K562 (cell line): ENCODE results near the gene ZNF407. TPM values are rescaled to one million over a fixed set of nuclear protein-coding genes. Genes with fewer than 3 reads are reported as not detected.

Experiments
- ATAC-seq: fragments of 200-7000 bp; cut with Tn5 transposase; 3 replicates; pipeline ENCODE4 v1.9.1; 2020; ENCODE audit warnings: moderate library complexity
- BruUV-seq: library from RNA; stranded (reverse); fragments of 400-500 nt; replicated peaks from 2 replicates; lab custom pipeline; 2021; lab: Mats Ljungman, UMichigan
- CTCF ChIA-PET: fragments of 300-600 bp; formaldehyde crosslinking; extraction: SDS; loops from one replicate; lab custom pipeline; 2021; ENCODE audit warnings: low intra/inter-chr PET ratio; lab: Yijun Ruan, JAX
- POLR2A ChIA-PET: fragments of 300-600, 350-650 bp; sonication (Branson Sonifier 250); formaldehyde crosslinking; extraction: SDS; loops from one replicate; lab custom pipeline; 2021; ENCODE audit warnings: antibody characterized with exemption, inconsistent platforms; lab: Yijun Ruan, JAX
- DNase-seq, 4 experiments: peaks; one replicate each; pipeline versions ENCODE4 v3.0.0 to v3.0.0-alpha.2; 2011 to 2018; ENCODE audit warnings: low spot score in 3 of 4, mixed read lengths in 3 of 4; ENCODE audit errors: extremely low read depth in 1 of 4
- FAIRE-seq: peaks from 2 replicates; lab custom pipeline; 2011; peaks lifted over from hg19 to GRCh38; lab: Jason Lieb, UNC
- H2AFZ ChIP-seq: 2 replicates; pipeline ENCODE4 v1.6.0; 2011; ENCODE audit warnings: low read depth, low read length, control low read depth, inconsistent platforms
- H3K27ac ChIP-seq: fragments of 200-600 bp; 3 replicates; pipeline ENCODE4 v1.8.0; 2011; ENCODE audit warnings: low read depth, mild to moderate bottlenecking, control low read depth, inconsistent platforms, low read length, moderate library complexity, mixed read lengths; ENCODE audit errors: extremely low read depth
- H3K27me3 ChIP-seq, 2 experiments: fragments of 300-600 bp in 1 of 2; 2 replicates in 1 of 2; 3 replicates in 1 of 2; pipeline versions ENCODE4 v1.6.0 to v1.8.0; 2011; ENCODE audit warnings: inconsistent platforms in 2 of 2, low read length in 2 of 2, mild to moderate bottlenecking in 1 of 2, mixed read lengths in 1 of 2, moderate library complexity in 1 of 2; ENCODE audit not compliant: control insufficient read depth in 2 of 2, insufficient read depth in 2 of 2
- H3K36me3 ChIP-seq: fragments of 300-600 bp; 3 replicates; pipeline ENCODE4 v1.8.0; 2011; ENCODE audit warnings: mild to moderate bottlenecking, low read length, inconsistent platforms; ENCODE audit not compliant: control insufficient read depth, insufficient read depth
- H3K4me1 ChIP-seq, 2 experiments: fragments of 200-600 bp in 1 of 2; replicated peaks in 1 of 2; 2 replicates in 1 of 2; 3 replicates in 1 of 2; pipeline versions ENCODE4 v1.5.1 to v1.8.0; 2011; ENCODE audit warnings: inconsistent platforms in 2 of 2, low read length in 2 of 2, mild to moderate bottlenecking in 1 of 2, mixed read lengths in 1 of 2, moderate library complexity in 1 of 2; ENCODE audit not compliant: control insufficient read depth in 2 of 2, insufficient read depth in 2 of 2
- H3K4me2 ChIP-seq: 2 replicates; pipeline ENCODE4 v1.6.1; 2011; ENCODE audit warnings: low read length, control low read depth, inconsistent platforms, mixed read lengths; ENCODE audit not compliant: insufficient read depth
- H3K4me3 ChIP-seq: fragments of 200-600 bp; sonication (generic), shearing (Covaris generic); 2 replicates; pipeline ENCODE4 v1.5.1; 2016; ENCODE audit warnings: control low read depth, inconsistent platforms
- H3K79me2 ChIP-seq: fragments of 200-600 bp; 3 replicates; pipeline ENCODE4 v1.8.0; 2011; ENCODE audit warnings: low read length, inconsistent platforms; ENCODE audit not compliant: control insufficient read depth, insufficient read depth
- H3K9ac ChIP-seq, 2 experiments: 2 replicates each; pipeline versions ENCODE4 v1.6.0 to v1.6.1; 2011; ENCODE audit warnings: low read depth in 2 of 2, low read length in 2 of 2, control low read depth in 1 of 2, inconsistent platforms in 1 of 2, mild to moderate bottlenecking in 1 of 2, mixed read lengths in 1 of 2; ENCODE audit not compliant: insufficient read depth in 1 of 2
- H3K9me1 ChIP-seq: one replicate; pipeline ENCODE4 v1.6.0; 2011; ENCODE audit warnings: inconsistent platforms, mild to moderate bottlenecking, low read length, moderate library complexity; ENCODE audit not compliant: control insufficient read depth, insufficient read depth
- H3K9me3 ChIP-seq: replicated peaks from 2 replicates; pipeline ENCODE4 v1.5.1; 2011; ENCODE audit warnings: low read depth, low read length, inconsistent platforms; ENCODE audit not compliant: control insufficient read depth, insufficient read depth
- H4K20me1 ChIP-seq: replicated peaks from 2 replicates; pipeline ENCODE4 v1.6.1; 2011; ENCODE audit warnings: low read length, inconsistent platforms, mixed read lengths; ENCODE audit not compliant: control insufficient read depth, insufficient read depth
- MTA1 ChIP-seq: fragments of 450-650 bp; IDR thresholded peaks from 2 replicates; pipeline ENCODE4 v1.6.1; 2017; ENCODE audit warnings: borderline replicate concordance
- NR2C1 ChIP-seq, 2 experiments: fragments of 450-650 bp; IDR thresholded peaks; 2 replicates each; pipeline ENCODE4 v1.6.1; 2017; ENCODE audit warnings: mild to moderate bottlenecking in 2 of 2, antibody characterized with exemption in 1 of 2, inconsistent platforms in 1 of 2, missing compliant biosample characterization in 1 of 2, missing genetic modification characterization in 1 of 2
- NR2C2 ChIP-seq, 2 experiments: fragments of 200-800 bp in 1 of 2; sonication (Bioruptor generic) in 1 of 2; sonication (generic) in 1 of 2; formaldehyde crosslinking in 1 of 2; IDR thresholded peaks; 2 replicates each; pipeline versions ENCODE4 v1.6.1 to v1.8.0; 2016 to 2022; ENCODE audit warnings: mild to moderate bottlenecking in 1 of 2, missing compliant biosample characterization in 1 of 2, missing genetic modification characterization in 1 of 2, missing genetic modification reagents in 1 of 2
- TAF15 ChIP-seq: fragments of 200-400 bp; formaldehyde crosslinking; IDR thresholded peaks from 2 replicates; pipeline ENCODE4 v1.6.1; 2017; ENCODE audit warnings: mild to moderate bottlenecking, low read depth, low read length, moderate library complexity
- ZNF707 ChIP-seq: fragments of 250-450 bp; sonication (Bioruptor Pico); conservative IDR thresholded peaks from 2 replicates; pipeline ENCODE4 v1.8.0; 2022; ENCODE audit warnings: inconsistent platforms, mild to moderate bottlenecking, moderate library complexity
- WGBS: fragments of 100-300 bp; shearing (Covaris generic); methylation state at CpG from one replicate; pipeline ENCODE4 v1.1.6; 2016; ENCODE audit warnings: low coverage, mixed read lengths; ENCODE audit not compliant: insufficient coverage; ENCODE audit errors: missing lambda C conversion rate; 5-methylcytosine and 5-hydroxymethylcytosine counted together
- in situ Hi-C: fragments of 300-500 bp; cut with MboI; formaldehyde crosslinking; loops from 4 replicates; pipeline ENCODE4 v1.15.0; 2018; ENCODE audit warnings: inconsistent platforms, mixed read lengths
- intact Hi-C: fragments of 100-400 bp; cut with micrococcal nuclease; formaldehyde crosslinking; loops from 2 replicates; pipeline ENCODE4 v1.14.2; 2022
- polyA plus RNA-seq, 8 experiments: library from polyadenylated mRNA; depleted of rRNA in 4 of 8; stranded (reverse) in 5 of 8; unstranded in 3 of 8; fragments of >200 nt; fragmentation: Nextera tagmentation in 2 of 8; fragmentation: Illumina TruSeq in 1 of 8; extraction: Ambion mirVana in 2 of 8; extraction: Trizol in 1 of 8; gene quantifications; 2 replicates each; pipeline versions ENCODE4 v1.2.1 to v1.2.3, GENCODE V29; 2011 to 2014; ENCODE audit warnings: inconsistent platforms in 1 of 8, missing spikeins in 1 of 8
- total RNA-seq, 7 experiments: library from RNA; depleted of rRNA in 6 of 7; stranded (reverse); fragments of >200 nt in 6 of 7; fragmentation: Illumina TruSeq in 2 of 7; extraction: Trizol in 2 of 7; gene quantifications; 2 replicates each; pipeline versions ENCODE4 v1.2.1 to v1.2.3, GENCODE V29; 2011 to 2021; ENCODE audit warnings: low replicate concordance in 1 of 7
- TF ChIP-seq, protein P1 (sequence below): sonication (generic); formaldehyde crosslinking; IDR thresholded peaks from 2 replicates; pipeline ENCODE4 v1.8.1; 2023; ENCODE audit warnings: mild to moderate bottlenecking, missing genetic modification reagents
- TF ChIP-seq, protein P2 (sequence below): fragments of 250-450 bp; sonication (Bioruptor Pico); IDR thresholded peaks from 2 replicates; pipeline ENCODE4 v1.8.0; 2022; ENCODE audit warnings: moderate library complexity, mild to moderate bottlenecking, inconsistent platforms

The ZNF407 gene
- total and polyA plus RNA-seq, 9 of the 15 experiments (the other 6 are each of a cell fraction or from before 2014, with no cell fraction given) = 0.21 to 5.4 (median 2.3) TPM

DNA sequence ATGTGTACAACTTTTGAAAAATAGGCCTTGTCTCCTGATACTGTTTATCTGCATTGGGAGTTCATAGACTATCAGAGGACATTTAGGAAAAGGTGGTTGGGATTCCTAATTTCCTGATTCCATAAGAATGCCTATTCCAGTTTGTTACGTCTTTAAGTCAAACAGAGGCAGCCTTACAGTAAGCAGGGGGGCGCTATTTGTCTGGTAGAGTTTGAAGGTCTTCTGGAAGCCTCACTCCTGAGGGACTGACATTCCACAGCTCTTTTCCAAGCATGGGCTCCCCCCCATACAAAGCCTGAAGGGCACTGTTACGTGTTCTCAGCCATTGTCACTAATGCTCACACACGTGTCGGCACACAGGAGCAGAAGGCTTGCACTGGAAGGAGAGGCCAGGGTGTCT lies 456.9 kb downstream of the ZNF407 start (continued):
- TF ChIP-seq, protein P1, sequence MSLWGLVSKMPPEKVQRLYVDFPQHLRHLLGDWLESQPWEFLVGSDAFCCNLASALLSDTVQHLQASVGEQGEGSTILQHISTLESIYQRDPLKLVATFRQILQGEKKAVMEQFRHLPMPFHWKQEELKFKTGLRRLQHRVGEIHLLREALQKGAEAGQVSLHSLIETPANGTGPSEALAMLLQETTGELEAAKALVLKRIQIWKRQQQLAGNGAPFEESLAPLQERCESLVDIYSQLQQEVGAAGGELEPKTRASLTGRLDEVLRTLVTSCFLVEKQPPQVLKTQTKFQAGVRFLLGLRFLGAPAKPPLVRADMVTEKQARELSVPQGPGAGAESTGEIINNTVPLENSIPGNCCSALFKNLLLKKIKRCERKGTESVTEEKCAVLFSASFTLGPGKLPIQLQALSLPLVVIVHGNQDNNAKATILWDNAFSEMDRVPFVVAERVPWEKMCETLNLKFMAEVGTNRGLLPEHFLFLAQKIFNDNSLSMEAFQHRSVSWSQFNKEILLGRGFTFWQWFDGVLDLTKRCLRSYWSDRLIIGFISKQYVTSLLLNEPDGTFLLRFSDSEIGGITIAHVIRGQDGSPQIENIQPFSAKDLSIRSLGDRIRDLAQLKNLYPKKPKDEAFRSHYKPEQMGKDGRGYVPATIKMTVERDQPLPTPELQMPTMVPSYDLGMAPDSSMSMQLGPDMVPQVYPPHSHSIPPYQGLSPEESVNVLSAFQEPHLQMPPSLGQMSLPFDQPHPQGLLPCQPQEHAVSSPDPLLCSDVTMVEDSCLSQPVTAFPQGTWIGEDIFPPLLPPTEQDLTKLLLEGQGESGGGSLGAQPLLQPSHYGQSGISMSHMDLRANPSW = no peak

DNA sequence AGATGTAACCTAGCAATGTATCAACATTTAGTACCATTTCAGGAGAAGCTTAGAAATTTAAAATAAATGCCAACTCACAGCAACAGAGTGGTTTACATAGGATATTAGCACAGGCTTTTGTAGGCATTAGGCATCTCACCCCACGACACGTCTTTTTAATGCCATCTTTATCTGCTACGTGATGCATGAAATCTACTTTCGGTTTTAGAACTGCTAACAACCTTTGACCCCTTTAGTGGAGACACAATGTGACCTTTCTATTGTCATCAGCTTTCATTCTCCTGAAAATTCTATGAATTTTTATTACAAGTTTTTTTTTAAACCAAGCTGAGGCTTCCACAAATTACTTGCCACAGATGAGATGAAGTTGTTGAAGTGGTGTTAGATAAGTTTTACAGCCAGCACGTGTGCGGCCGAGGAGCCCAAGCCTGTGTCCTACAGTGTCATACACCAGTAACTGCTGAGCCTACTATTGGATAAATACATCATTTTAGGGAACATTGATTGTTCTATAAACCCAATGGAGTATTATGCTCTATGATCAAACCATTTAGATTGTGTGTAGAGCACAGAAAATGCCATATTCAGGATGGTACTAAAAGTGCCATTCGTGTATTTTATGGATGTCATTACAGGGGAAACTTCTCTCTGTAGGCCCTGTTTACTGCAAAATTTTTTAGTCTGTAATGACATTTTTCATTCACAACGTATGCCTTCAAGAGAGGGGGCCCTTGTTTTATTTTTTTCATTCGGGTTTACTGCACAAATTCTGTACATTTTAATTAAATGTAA lies 459.7 kb downstream of the ZNF407 start:
- no peaks in the 10 kb centered on the region for H4K20me1 ChIP-seq
- POLR2A ChIA-PET = interaction anchor here (1.1 kb wide), 1 partner anchor 15 kb away, joined by 4 read pairs; no protein-coding TSS in a partner anchor
- TF ChIP-seq MTA1 (no peak), ZNF707 (no peak), NR2C2 (CRISPR knock-in tag; IDR thresholded peaks at IDR 0.05) (no peak), NR2C2 (tag; IDR thresholded peaks at IDR 0.05) (peak; percentile 64), NR2C1 (IDR thresholded peaks at IDR 0.05) (peak; percentile 43; the same call in 1 of the 2 replicates), NR2C1 (tag; IDR thresholded peaks at IDR 0.05) (peak; percentile 74), TAF15 (no peak)
- TF ChIP-seq, protein P2, sequence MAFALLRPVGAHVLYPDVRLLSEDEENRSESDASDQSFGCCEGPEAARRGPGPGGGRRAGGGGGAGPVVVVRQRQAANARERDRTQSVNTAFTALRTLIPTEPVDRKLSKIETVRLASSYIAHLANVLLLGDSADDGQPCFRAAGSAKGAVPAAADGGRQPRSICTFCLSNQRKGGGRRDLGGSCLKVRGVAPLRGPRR (CRISPR knock-in tag) = no peak
- no peaks in the 10 kb centered on the region for H3K9me1 ChIP-seq
- H3K79me2 ChIP-seq = no peaks in the 10 kb centered on the region
- no TSS peak for BruUV-seq
- in situ Hi-C loops = no loop called here
- H3K36me3 ChIP-seq = no peaks in the 10 kb centered on the region
- CTCF ChIA-PET = no interaction called here
- intact Hi-C loops = no loop called here
- no peak overlapping the region for H3K4me2 ChIP-seq
- DNase-seq (no peak), FAIRE-seq (no peak), ATAC-seq (no peak)
- H3K4me3 ChIP-seq = no peak overlapping the region
- H2AFZ ChIP-seq = no peak overlapping the region
- no peak overlapping the region for H3K9ac ChIP-seq
- no peaks in the 10 kb centered on the region for H3K4me1 ChIP-seq
- no peaks in the 10 kb centered on the region for H3K27me3 ChIP-seq
- H3K27ac ChIP-seq = no peak overlapping the region
- H3K9me3 ChIP-seq = no peaks in the 10 kb centered on the region
- 44% methylated on average over 10 of the region's 10 CpGs for WGBS
